ENCODE results near the gene CD200. TPM values are rescaled to one million over a fixed set of nuclear protein-coding genes. Genes with fewer than 3 reads are reported as not detected.

The CD200 gene
- total RNA-seq, 1 donor from 2014 or later: 3.9 TPM

- Histone ChIP-seq H3K9me3 (no peaks in the 10 kb centered on the region), H3K36me3 (no peaks in the 10 kb centered on the region), H3K27ac (peak overlapping the region; percentile 86), H3K4me3 (peak overlapping the region; percentile 47 to 65), H3K27me3 (no peaks in the 10 kb centered on the region), H3K4me1 (peaks cover 18% of the 10 kb centered on the region)
- TF ChIP-seq POLR2A (IDR thresholded peaks at IDR 0.05): no peak
- TF ChIP-seq, protein P1, sequence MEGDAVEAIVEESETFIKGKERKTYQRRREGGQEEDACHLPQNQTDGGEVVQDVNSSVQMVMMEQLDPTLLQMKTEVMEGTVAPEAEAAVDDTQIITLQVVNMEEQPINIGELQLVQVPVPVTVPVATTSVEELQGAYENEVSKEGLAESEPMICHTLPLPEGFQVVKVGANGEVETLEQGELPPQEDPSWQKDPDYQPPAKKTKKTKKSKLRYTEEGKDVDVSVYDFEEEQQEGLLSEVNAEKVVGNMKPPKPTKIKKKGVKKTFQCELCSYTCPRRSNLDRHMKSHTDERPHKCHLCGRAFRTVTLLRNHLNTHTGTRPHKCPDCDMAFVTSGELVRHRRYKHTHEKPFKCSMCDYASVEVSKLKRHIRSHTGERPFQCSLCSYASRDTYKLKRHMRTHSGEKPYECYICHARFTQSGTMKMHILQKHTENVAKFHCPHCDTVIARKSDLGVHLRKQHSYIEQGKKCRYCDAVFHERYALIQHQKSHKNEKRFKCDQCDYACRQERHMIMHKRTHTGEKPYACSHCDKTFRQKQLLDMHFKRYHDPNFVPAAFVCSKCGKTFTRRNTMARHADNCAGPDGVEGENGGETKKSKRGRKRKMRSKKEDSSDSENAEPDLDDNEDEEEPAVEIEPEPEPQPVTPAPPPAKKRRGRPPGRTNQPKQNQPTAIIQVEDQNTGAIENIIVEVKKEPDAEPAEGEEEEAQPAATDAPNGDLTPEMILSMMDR (IDR thresholded peaks at IDR 0.05): no peak
- peak in 1 of 2 donors; percentile 18 for TF ChIP-seq POLR2AphosphoS5 (IDR thresholded peaks at IDR 0.05; ENCODE audit: insufficient read depth in 1 of 2, low read depth in 1 of 2)
- no peak for DNase-seq (ENCODE audit: extremely low spot score in 2 of 2)
- intact Hi-C loops (cut with DNase I): loop anchor here (10.0 kb wide), 1 partner anchor 191 kb away; no protein-coding TSS in a partner anchor
Observed at GRCh38 chr3:112333381-112334317, 693 bp downstream of the CD200 start.

- H3K27ac ChIP-seq: peak overlapping the region; percentile 86
- peaks cover 18% of the 10 kb centered on the region for H3K4me1 ChIP-seq
- H3K27me3 ChIP-seq: no peaks in the 10 kb centered on the region
- H3K36me3 ChIP-seq: no peaks in the 10 kb centered on the region
- H3K4me3 ChIP-seq: peak overlapping the region in 1 of 2 donors; percentile 65
- no peaks in the 10 kb centered on the region for H3K9me3 ChIP-seq
- DNase-seq (ENCODE audit: extremely low spot score in 2 of 2): no peak
- intact Hi-C loops (cut with DNase I): loop anchor here (10.0 kb wide), 1 partner anchor 190 kb away; no protein-coding TSS in a partner anchor
- TF ChIP-seq POLR2A (IDR thresholded peaks at IDR 0.05) (no peak), POLR2AphosphoS5 (IDR thresholded peaks at IDR 0.05; ENCODE audit: insufficient read depth in 1 of 2, low read depth in 1 of 2) (no peak)
- TF ChIP-seq, protein P1 (IDR thresholded peaks at IDR 0.05): no peak
Observed at GRCh38 chr3:112334691-112335433, 1.9 kb downstream of the CD200 start.

GRCh38 chr3:112335434-112335781 lies 2.5 kb downstream of the CD200 start:
- intact Hi-C loops (cut with DNase I): loop anchor here (10.0 kb wide), 1 partner anchor 189 kb away; no protein-coding TSS in a partner anchor
- H3K36me3 ChIP-seq: no peaks in the 10 kb centered on the region
- H3K27ac ChIP-seq: peak overlapping the region; percentile 86

GRCh38 chr3:112338021-112338726 lies 5.2 kb downstream of the CD200 start:
- H3K27ac ChIP-seq: no peak overlapping the region
- no peak overlapping the region for H3K4me3 ChIP-seq
- H3K4me1 ChIP-seq: peaks cover 10% of the 10 kb centered on the region
- H3K27me3 ChIP-seq: no peaks in the 10 kb centered on the region
- H3K36me3 ChIP-seq: no peaks in the 10 kb centered on the region
- no peaks in the 10 kb centered on the region for H3K9me3 ChIP-seq
- no peak for DNase-seq (ENCODE audit: extremely low spot score in 2 of 2)
- TF ChIP-seq POLR2A (IDR thresholded peaks at IDR 0.05) (no peak), POLR2AphosphoS5 (IDR thresholded peaks at IDR 0.05; ENCODE audit: insufficient read depth in 1 of 2, low read depth in 1 of 2) (no peak)
- TF ChIP-seq, protein P1 (IDR thresholded peaks at IDR 0.05): no peak
- intact Hi-C loops (cut with DNase I): loop anchor here (10.0 kb wide), 1 partner anchor 187 kb away; no protein-coding TSS in a partner anchor

More at GRCh38 chr3:112335434-112335781, 2.5 kb downstream of the CD200 start:
- Histone ChIP-seq H3K27me3 (no peaks in the 10 kb centered on the region), H3K9me3 (no peaks in the 10 kb centered on the region), H3K4me1 (peaks cover 18% of the 10 kb centered on the region), H3K4me3 (no peak overlapping the region)
- TF ChIP-seq, protein P1 (IDR thresholded peaks at IDR 0.05): no peak
- TF ChIP-seq POLR2AphosphoS5 (IDR thresholded peaks at IDR 0.05; ENCODE audit: insufficient read depth in 1 of 2, low read depth in 1 of 2): no peak
- no peak for TF ChIP-seq POLR2A (IDR thresholded peaks at IDR 0.05)
- DNase-seq (ENCODE audit: extremely low spot score in 2 of 2): no peak

Measured in vagina (tissue), 2 donors.